PC-3 (cell line): ENCODE results near the gene ABCC2.

ENCODE experiments used
- CTCF ChIP-seq: fragments of 300-600 bp; sonication (generic); conservative IDR thresholded peaks from 2 replicates; pipeline ENCODE4 v1.5.1; 2017; ENCODE audit warnings: antibody characterized with exemption, low read depth, mild to moderate bottlenecking, low read length
- EZH2 ChIP-seq: fragments of 300-600 bp; sonication (generic); IDR thresholded peaks from one replicate; pipeline ENCODE4 v1.6.1; 2017; ENCODE audit warnings: antibody characterized with exemption, mild to moderate bottlenecking, low read length; ENCODE audit not compliant: unreplicated experiment
- EZH2phosphoT487 ChIP-seq: fragments of 300-600 bp; sonication (generic); IDR thresholded peaks from 2 replicates; pipeline ENCODE4 v1.6.1; 2018; ENCODE audit warnings: mild to moderate bottlenecking, antibody characterized with exemption, low read length, borderline replicate concordance

DNA sequence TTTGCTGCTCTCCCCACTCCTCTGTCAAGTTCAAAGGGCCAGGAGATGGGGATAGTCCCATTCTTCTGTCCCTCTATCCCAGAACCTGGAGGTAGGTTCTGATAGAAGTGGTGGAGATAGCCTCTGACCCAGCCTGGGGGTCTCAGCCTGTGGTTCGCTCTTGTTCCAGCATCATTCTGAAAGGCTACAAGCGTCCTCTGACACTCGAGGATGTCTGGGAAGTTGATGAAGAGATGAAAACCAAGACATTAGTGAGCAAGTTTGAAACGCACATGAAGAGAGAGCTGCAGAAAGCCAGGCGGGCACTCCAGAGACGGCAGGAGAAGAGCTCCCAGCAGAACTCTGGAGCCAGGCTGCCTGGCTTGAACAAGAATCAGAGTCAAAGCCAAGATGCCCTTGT is 14.5 kb downstream of the ABCC2 start:
- TF ChIP-seq CTCF (no peak), EZH2 (no peak), EZH2phosphoT487 (no peak)
